ENCODE results near the gene MACROD1.

DNA sequence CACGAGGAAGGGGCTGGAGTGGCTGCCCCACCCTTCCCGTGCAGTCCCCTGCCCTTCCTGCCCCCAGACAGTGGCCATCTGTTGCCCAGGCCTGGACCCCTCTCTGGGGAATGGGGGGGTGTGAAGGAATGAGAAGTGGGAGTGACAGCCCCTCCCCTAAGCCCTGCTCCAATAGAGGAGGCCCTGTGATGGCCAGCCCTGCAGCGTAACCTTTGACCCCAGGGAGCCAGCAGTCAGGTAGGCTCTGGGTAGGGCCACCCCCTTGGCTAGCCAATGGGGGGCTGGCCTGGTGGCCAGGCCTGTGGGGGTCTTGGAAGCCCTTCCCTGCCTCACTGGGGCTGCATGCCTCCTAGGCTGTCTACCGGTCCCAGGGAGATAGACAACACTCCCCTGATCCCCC, 123.6 kb downstream of the MACROD1 start:
- TF ChIP-seq, protein P1, sequence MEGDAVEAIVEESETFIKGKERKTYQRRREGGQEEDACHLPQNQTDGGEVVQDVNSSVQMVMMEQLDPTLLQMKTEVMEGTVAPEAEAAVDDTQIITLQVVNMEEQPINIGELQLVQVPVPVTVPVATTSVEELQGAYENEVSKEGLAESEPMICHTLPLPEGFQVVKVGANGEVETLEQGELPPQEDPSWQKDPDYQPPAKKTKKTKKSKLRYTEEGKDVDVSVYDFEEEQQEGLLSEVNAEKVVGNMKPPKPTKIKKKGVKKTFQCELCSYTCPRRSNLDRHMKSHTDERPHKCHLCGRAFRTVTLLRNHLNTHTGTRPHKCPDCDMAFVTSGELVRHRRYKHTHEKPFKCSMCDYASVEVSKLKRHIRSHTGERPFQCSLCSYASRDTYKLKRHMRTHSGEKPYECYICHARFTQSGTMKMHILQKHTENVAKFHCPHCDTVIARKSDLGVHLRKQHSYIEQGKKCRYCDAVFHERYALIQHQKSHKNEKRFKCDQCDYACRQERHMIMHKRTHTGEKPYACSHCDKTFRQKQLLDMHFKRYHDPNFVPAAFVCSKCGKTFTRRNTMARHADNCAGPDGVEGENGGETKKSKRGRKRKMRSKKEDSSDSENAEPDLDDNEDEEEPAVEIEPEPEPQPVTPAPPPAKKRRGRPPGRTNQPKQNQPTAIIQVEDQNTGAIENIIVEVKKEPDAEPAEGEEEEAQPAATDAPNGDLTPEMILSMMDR (IDR thresholded peaks at IDR 0.05; ENCODE audit: extremely low read depth in 1 of 2, insufficient read depth in 1 of 2, low read depth in 1 of 2, low read length in 2 of 2) = no peak
- no peak for TF ChIP-seq POLR2A (IDR thresholded peaks at IDR 0.05; ENCODE audit: low read depth, low read length)

Measured in endothelial cell of umbilical vein (primary cell).